Muscle of back (tissue), 11 donors: Measurements from ENCODE around the gene RNASEH2B. TPM values are rescaled to one million over a fixed set of nuclear protein-coding genes. Genes with fewer than 3 reads are reported as not detected.

Experiments
- DNase-seq, 3 donors: peaks; one replicate each; pipeline versions ENCODE4 v3.0.0 to v3.0.0-alpha.2; 2013
- polyA plus RNA-seq, 10 donors: library from polyadenylated mRNA; unstranded; fragments of 120-200 nt; gene quantifications; one replicate each; pipeline ENCODE4 v1.2.1, GENCODE V29; 2013; ENCODE audit not compliant: insufficient read length in 10 of 10

RNASEH2B gene
- polyA plus RNA-seq, 10 donors, result 27.9 to 52.0 (median 36.5) TPM

- no peak for DNase-seq
These were observed 83.8 kb downstream of the RNASEH2B start for GRCh38 chr13:50993371-50993770.

- peak in 1 of 3 donors; percentile 54 for DNase-seq
These were observed 84.3 kb downstream of the RNASEH2B start for GRCh38 chr13:50993934-50994333.

- no peak for DNase-seq
These were observed 85.1 kb downstream of the RNASEH2B start for GRCh38 chr13:50994651-50995050.

GRCh38 chr13:50995854-50996253, 86.3 kb downstream of the RNASEH2B start:
- DNase-seq, result peak in 1 of 3 donors; percentile 57

- DNase-seq, result no peak
These were observed 88.7 kb downstream of the RNASEH2B start for GRCh38 chr13:50998326-50998725.

- no peak for DNase-seq
These were observed 90.0 kb downstream of the RNASEH2B start for GRCh38 chr13:50999641-51000040.

GRCh38 chr13:51000061-51000460, 90.5 kb downstream of the RNASEH2B start:
- no peak for DNase-seq

- DNase-seq, result peak; percentile 67 to 94 (median 90)
These were observed 91.1 kb downstream of the RNASEH2B start for GRCh38 chr13:51000571-51001260.

- no peak for DNase-seq
These were observed 91.7 kb downstream of the RNASEH2B start for GRCh38 chr13:51001335-51001734.

GRCh38 chr13:51002736-51003135, 93.1 kb downstream of the RNASEH2B start:
- DNase-seq, result no peak

GRCh38 chr13:51003642-51004041, 94.1 kb downstream of the RNASEH2B start:
- DNase-seq, result peak in 1 of 3 donors; percentile 11

GRCh38 chr13:51004111-51004865, 94.7 kb downstream of the RNASEH2B start:
- DNase-seq, result peak in 1 of 3 donors; percentile 30

- DNase-seq, result no peak
These were observed 95.4 kb downstream of the RNASEH2B start for GRCh38 chr13:51004918-51005460.

GRCh38 chr13:51005566-51005965, 96.0 kb downstream of the RNASEH2B start:
- no peak for DNase-seq

Other genes with a start within 250 kb of the RNASEH2B start
- gene DLEU7, start 66.1 kb upstream of the RNASEH2B start, polyA plus RNA-seq, result under 1 TPM; 0.29 to 0.91 (median 0.43) TPM
- under 1 TPM in 3 of 10 donors, not detected in 7; 0.10 to 0.26 (median 0.10) TPM for gene C13orf42, start 201.5 kb downstream of the RNASEH2B start, polyA plus RNA-seq